ENCODE measurements around the gene CELF4.

- TF ChIP-seq, protein P1, sequence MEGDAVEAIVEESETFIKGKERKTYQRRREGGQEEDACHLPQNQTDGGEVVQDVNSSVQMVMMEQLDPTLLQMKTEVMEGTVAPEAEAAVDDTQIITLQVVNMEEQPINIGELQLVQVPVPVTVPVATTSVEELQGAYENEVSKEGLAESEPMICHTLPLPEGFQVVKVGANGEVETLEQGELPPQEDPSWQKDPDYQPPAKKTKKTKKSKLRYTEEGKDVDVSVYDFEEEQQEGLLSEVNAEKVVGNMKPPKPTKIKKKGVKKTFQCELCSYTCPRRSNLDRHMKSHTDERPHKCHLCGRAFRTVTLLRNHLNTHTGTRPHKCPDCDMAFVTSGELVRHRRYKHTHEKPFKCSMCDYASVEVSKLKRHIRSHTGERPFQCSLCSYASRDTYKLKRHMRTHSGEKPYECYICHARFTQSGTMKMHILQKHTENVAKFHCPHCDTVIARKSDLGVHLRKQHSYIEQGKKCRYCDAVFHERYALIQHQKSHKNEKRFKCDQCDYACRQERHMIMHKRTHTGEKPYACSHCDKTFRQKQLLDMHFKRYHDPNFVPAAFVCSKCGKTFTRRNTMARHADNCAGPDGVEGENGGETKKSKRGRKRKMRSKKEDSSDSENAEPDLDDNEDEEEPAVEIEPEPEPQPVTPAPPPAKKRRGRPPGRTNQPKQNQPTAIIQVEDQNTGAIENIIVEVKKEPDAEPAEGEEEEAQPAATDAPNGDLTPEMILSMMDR (IDR thresholded peaks at IDR 0.05): no peak
- TF ChIP-seq POLR2A (IDR thresholded peaks at IDR 0.05): no peak
Observed at GRCh38 chr18:37396971-37397720, 168.5 kb downstream of the CELF4 start.
